HCT116 (cell line): ENCODE data around the gene B3GNT2. TPM values are rescaled to one million over a fixed set of nuclear protein-coding genes. Genes with fewer than 3 reads are reported as not detected.

Experiments
- ATAC-seq: fragments of 200-7000 bp; cut with Tn5 transposase; 2 replicates; pipeline ENCODE4 v1.9.1; 2020; ENCODE audit warnings: mild to moderate bottlenecking, moderate library complexity
- BruUV-seq: library from RNA; stranded (reverse); fragments of 400-500 nt; replicated peaks from 2 replicates; lab custom pipeline; 2021; lab: Mats Ljungman, UMichigan
- CTCF ChIA-PET: fragments of 300-600 bp; sonication (Branson Sonifier 250); formaldehyde crosslinking; loops from one replicate; lab custom pipeline; 2021; ENCODE audit warnings: antibody characterized with exemption; lab: Charles Lee
- POLR2A ChIA-PET: fragments of 300-600, 350-600 bp; sonication (Branson Sonifier 250); formaldehyde crosslinking; loops from one replicate; lab custom pipeline; 2021; ENCODE audit warnings: antibody characterized with exemption; lab: Charles Lee
- RAD21 ChIA-PET, 2 experiments: fragments of 300-600 bp; sonication (Branson Sonifier 250); formaldehyde crosslinking; loops; one replicate each; lab custom pipeline; 2023; ENCODE audit warnings: low total read pairs in 2 of 2; ENCODE audit not compliant: uncharacterized antibody in 2 of 2, unreplicated experiment in 2 of 2, low non-redundant PET in 1 of 2; lab: Charles Lee
- DNase-seq: peaks from one replicate; pipeline ENCODE4 v3.0.0-alpha.2; 2010; ENCODE audit warnings: low read depth, low spot score
- H2AFZ ChIP-seq: fragments of 200-600 bp; shearing (Covaris generic), sonication (generic); 2 replicates; pipeline ENCODE4 v1.6.1; 2017; ENCODE audit warnings: low read depth, mixed run types, mixed read lengths, antibody characterized with exemption, low read length; ENCODE audit not compliant: poor library complexity, severe bottlenecking
- H3K27ac ChIP-seq: 2 replicates; pipeline ENCODE4 v1.5.1; 2012; ENCODE audit warnings: low read depth, low read length
- H3K27me3 ChIP-seq: fragments of 200-600 bp; sonication (generic); 2 replicates; pipeline ENCODE4 v1.6.1; 2016; ENCODE audit warnings: mixed run types, low read length, mixed read lengths; ENCODE audit not compliant: insufficient read depth
- H3K36me3 ChIP-seq, 2 experiments: fragments of 200-500 bp in 1 of 2; fragments of 200-600 bp in 1 of 2; sonication (Bioruptor generic) in 1 of 2; sonication (generic) in 1 of 2; 2 replicates each; pipeline versions ENCODE4 v1.5.1 to v1.6.1; 2014 to 2016; ENCODE audit warnings: low read length in 2 of 2, inconsistent platforms in 1 of 2, mixed read lengths in 1 of 2, mixed run types in 1 of 2; ENCODE audit not compliant: insufficient read depth in 2 of 2, control insufficient read depth in 1 of 2
- H3K4me1 ChIP-seq, 2 experiments: fragments of 200-600 bp in 1 of 2; sonication (generic) in 1 of 2; 2 replicates each; pipeline versions ENCODE4 v1.5.1 to v1.6.1; 2012 to 2017; ENCODE audit warnings: low read length in 2 of 2, inconsistent platforms in 1 of 2, mild to moderate bottlenecking in 1 of 2, mixed read lengths in 1 of 2, mixed run types in 1 of 2, moderate library complexity in 1 of 2; ENCODE audit not compliant: insufficient read depth in 2 of 2, control insufficient read depth in 1 of 2
- H3K4me2 ChIP-seq: fragments of 200-600 bp; sonication (generic); 2 replicates; pipeline ENCODE4 v1.6.1; 2017; ENCODE audit warnings: mixed run types, low read length, mixed read lengths
- H3K4me3 ChIP-seq, 2 experiments: fragments of 200-600 bp in 1 of 2; sonication (generic) in 1 of 2; replicated peaks in 1 of 2; 2 replicates each; pipeline ENCODE4 v1.5.1; 2011 to 2016; ENCODE audit warnings: low read length in 2 of 2, control low read depth in 1 of 2, low read depth in 1 of 2, mild to moderate bottlenecking in 1 of 2, mixed read lengths in 1 of 2, mixed run types in 1 of 2
- H3K79me2 ChIP-seq: fragments of 200-600 bp; sonication (generic); 2 replicates; pipeline ENCODE4 v1.6.1; 2017; ENCODE audit warnings: mild to moderate bottlenecking, mixed run types, low read length, moderate library complexity, mixed read lengths; ENCODE audit not compliant: insufficient read depth
- H3K9ac ChIP-seq: fragments of 200-600 bp; sonication (generic); 2 replicates; pipeline ENCODE4 v1.6.1; 2016; ENCODE audit warnings: low read length, mixed read lengths
- H3K9me2 ChIP-seq: fragments of 200-600 bp; sonication (generic), shearing (Covaris generic); 2 replicates; pipeline ENCODE4 v1.6.1; 2017; ENCODE audit warnings: mixed run types, mild to moderate bottlenecking, moderate library complexity; ENCODE audit not compliant: insufficient read depth
- H3K9me3 ChIP-seq, 2 experiments: fragments of 200-500 bp in 1 of 2; fragments of 200-600 bp in 1 of 2; sonication (Bioruptor generic) in 1 of 2; sonication (generic) in 1 of 2; 2 replicates each; pipeline ENCODE4 v1.6.1; 2014 to 2017; ENCODE audit warnings: low read length in 2 of 2, mixed read lengths in 2 of 2, inconsistent platforms in 1 of 2, low read depth in 1 of 2, mild to moderate bottlenecking in 1 of 2, mixed run types in 1 of 2, moderate library complexity in 1 of 2; ENCODE audit not compliant: control insufficient read depth in 1 of 2, insufficient read depth in 1 of 2
- H4K20me1 ChIP-seq: fragments of 200-600 bp; sonication (generic), shearing (Covaris generic); 2 replicates; pipeline ENCODE4 v1.6.1; 2017; ENCODE audit warnings: mixed run types, mild to moderate bottlenecking, moderate library complexity; ENCODE audit not compliant: insufficient read depth
- ELF1 ChIP-seq: IDR thresholded peaks from 2 replicates; pipeline ENCODE4 v1.6.1; 2012; ENCODE audit warnings: low read depth, borderline replicate concordance
- EZH2 ChIP-seq: fragments of 200-600 bp; sonication (generic); IDR thresholded peaks from 2 replicates; pipeline ENCODE4 v1.6.1; 2017; ENCODE audit warnings: antibody characterized with exemption, mixed run types
- EZH2phosphoT487 ChIP-seq: fragments of 200-600 bp; IDR thresholded peaks from 2 replicates; pipeline ENCODE4 v1.6.1; 2018; ENCODE audit warnings: antibody characterized with exemption, borderline replicate concordance
- POLR2AphosphoS5 ChIP-seq: IDR thresholded peaks from 2 replicates; pipeline ENCODE4 v1.6.1; 2011; ENCODE audit warnings: mild to moderate bottlenecking, low read depth, low read length, moderate library complexity
- RAD21 ChIP-seq: IDR thresholded peaks from 2 replicates; pipeline ENCODE4 v1.6.1; 2012; ENCODE audit warnings: low read depth, mild to moderate bottlenecking
- YY1 ChIP-seq: IDR thresholded peaks from 2 replicates; pipeline ENCODE4 v1.6.1; 2011; ENCODE audit warnings: low read length, low read depth, moderate library complexity, mild to moderate bottlenecking; ENCODE audit not compliant: insufficient replicate concordance; ENCODE audit errors: extremely low read depth
- ZNF274 ChIP-seq: fragments of 200-500 bp; sonication (Bioruptor generic); IDR thresholded peaks from 2 replicates; pipeline ENCODE4 v1.6.1; 2014; ENCODE audit warnings: mild to moderate bottlenecking, low read depth, low read length, inconsistent platforms
- intact Hi-C: fragments of 100-400 bp; cut with micrococcal nuclease; formaldehyde crosslinking; loops from 2 replicates; pipeline ENCODE4 v1.10.0; 2022
- total RNA-seq: library from RNA; stranded (reverse); gene quantifications from one replicate; pipeline ENCODE4 v1.2.1, GENCODE V29; 2021; ENCODE audit not compliant: unreplicated experiment
- TF ChIP-seq, protein P1 (sequence below): IDR thresholded peaks from 2 replicates; pipeline ENCODE4 v1.6.1; 2011; ENCODE audit warnings: mild to moderate bottlenecking, low read length, moderate library complexity; ENCODE audit not compliant: insufficient replicate concordance; ENCODE audit errors: extremely low read depth
- TF ChIP-seq, protein P2 (sequence below): IDR thresholded peaks from 2 replicates; pipeline ENCODE4 v1.6.1; 2012
- TF ChIP-seq, protein P3 (sequence below): IDR thresholded peaks from 2 replicates; pipeline ENCODE4 v1.6.1; 2012

B3GNT2 gene
- total RNA-seq, 1 experiment from 2014 or later: 21.5 TPM

DNA sequence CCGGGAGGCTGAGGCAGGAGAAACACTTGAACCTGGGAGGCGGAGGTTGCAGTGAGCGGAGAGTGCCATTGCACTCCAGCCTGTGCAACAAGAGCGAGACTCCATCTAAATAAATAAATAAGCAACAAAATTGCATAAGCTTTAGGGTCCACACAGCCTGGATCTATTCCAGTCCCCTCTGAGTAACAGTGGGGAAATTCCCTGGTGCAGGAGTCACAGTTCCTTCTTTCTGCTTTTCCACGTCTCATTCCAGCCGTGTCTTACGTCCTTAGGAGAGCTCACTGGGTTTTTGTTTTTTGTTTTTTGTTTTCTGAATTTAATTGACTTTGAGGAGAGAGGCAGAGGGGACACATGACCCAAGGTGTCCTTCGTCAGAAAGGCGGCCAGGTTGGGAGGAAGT is 44.6 kb downstream of the B3GNT2 start:
- H3K27ac ChIP-seq: no peak overlapping the region
- BruUV-seq: no TSS peak
- no peaks in the 10 kb centered on the region for H3K27me3 ChIP-seq
- no peak overlapping the region for H2AFZ ChIP-seq
- H3K4me2 ChIP-seq: no peak overlapping the region
- ATAC-seq (no peak), DNase-seq (no peak)
- no peaks in the 10 kb centered on the region for H3K4me1 ChIP-seq
- H3K9ac ChIP-seq: no peak overlapping the region
- ChIA-PET CTCF (no interaction called here), RAD21 (no interaction called here), POLR2A (no interaction called here)
- intact Hi-C loops: no loop called here
- H3K9me3 ChIP-seq: no peaks in the 10 kb centered on the region
- TF ChIP-seq EZH2: no peak
- TF ChIP-seq ZNF274: no peak
- TF ChIP-seq, protein P1, sequence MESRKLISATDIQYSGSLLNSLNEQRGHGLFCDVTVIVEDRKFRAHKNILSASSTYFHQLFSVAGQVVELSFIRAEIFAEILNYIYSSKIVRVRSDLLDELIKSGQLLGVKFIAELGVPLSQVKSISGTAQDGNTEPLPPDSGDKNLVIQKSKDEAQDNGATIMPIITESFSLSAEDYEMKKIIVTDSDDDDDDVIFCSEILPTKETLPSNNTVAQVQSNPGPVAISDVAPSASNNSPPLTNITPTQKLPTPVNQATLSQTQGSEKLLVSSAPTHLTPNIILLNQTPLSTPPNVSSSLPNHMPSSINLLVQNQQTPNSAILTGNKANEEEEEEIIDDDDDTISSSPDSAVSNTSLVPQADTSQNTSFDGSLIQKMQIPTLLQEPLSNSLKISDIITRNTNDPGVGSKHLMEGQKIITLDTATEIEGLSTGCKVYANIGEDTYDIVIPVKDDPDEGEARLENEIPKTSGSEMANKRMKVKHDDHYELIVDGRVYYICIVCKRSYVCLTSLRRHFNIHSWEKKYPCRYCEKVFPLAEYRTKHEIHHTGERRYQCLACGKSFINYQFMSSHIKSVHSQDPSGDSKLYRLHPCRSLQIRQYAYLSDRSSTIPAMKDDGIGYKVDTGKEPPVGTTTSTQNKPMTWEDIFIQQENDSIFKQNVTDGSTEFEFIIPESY: no peak
- TF ChIP-seq ELF1: no peak
- no peak for TF ChIP-seq YY1
- TF ChIP-seq, protein P2, sequence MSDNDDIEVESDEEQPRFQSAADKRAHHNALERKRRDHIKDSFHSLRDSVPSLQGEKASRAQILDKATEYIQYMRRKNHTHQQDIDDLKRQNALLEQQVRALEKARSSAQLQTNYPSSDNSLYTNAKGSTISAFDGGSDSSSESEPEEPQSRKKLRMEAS: no peak
- TF ChIP-seq, protein P3, sequence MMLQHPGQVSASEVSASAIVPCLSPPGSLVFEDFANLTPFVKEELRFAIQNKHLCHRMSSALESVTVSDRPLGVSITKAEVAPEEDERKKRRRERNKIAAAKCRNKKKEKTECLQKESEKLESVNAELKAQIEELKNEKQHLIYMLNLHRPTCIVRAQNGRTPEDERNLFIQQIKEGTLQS: no peak
- TF ChIP-seq RAD21: no peak
- no peak for TF ChIP-seq EZH2phosphoT487
- TF ChIP-seq POLR2AphosphoS5: no peak
- no peaks in the 10 kb centered on the region for H3K36me3 ChIP-seq
- no peak overlapping the region for H3K4me3 ChIP-seq
- H4K20me1 ChIP-seq: no peaks in the 10 kb centered on the region
- H3K79me2 ChIP-seq: no peaks in the 10 kb centered on the region
- no peaks in the 10 kb centered on the region for H3K9me2 ChIP-seq
